HG02678 (cell line): ENCODE results near the gene AZU1.
"Not testable (repeated sequence)": the region's sequence is repeated elsewhere in the genome, so short reads cannot be mapped to it uniquely, and the experiment has no call there.

ENCODE experiments used
- ATAC-seq: cut with Tn5 transposase; IDR thresholded peaks from one replicate; pipeline ENCODE4 v1.9.1; 2021; ENCODE audit warnings: mild to moderate bottlenecking, moderate library complexity; ENCODE audit not compliant: unreplicated experiment

Gene AZU1

DNA sequence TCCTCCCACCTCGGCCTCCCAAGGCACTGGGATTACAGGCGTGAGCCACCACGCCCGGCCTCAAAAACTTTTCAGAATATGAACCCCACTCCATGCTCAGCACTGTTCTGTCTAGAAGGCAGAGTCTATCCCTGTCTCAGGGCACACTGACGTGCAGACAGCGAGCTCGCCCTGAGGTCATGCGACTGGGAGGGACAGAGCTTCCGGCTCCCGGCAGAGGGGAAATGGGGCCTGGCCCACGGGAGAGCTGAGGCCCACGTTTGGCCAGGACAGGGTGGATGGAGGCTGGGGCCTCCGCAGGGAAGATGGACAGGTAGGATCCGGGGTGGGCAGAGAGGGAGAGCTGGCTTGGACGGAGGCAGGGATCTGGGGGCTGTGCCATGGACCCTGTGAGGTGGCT, 2.8 kb upstream of the AZU1 start:
- ATAC-seq = no peak

DNA sequence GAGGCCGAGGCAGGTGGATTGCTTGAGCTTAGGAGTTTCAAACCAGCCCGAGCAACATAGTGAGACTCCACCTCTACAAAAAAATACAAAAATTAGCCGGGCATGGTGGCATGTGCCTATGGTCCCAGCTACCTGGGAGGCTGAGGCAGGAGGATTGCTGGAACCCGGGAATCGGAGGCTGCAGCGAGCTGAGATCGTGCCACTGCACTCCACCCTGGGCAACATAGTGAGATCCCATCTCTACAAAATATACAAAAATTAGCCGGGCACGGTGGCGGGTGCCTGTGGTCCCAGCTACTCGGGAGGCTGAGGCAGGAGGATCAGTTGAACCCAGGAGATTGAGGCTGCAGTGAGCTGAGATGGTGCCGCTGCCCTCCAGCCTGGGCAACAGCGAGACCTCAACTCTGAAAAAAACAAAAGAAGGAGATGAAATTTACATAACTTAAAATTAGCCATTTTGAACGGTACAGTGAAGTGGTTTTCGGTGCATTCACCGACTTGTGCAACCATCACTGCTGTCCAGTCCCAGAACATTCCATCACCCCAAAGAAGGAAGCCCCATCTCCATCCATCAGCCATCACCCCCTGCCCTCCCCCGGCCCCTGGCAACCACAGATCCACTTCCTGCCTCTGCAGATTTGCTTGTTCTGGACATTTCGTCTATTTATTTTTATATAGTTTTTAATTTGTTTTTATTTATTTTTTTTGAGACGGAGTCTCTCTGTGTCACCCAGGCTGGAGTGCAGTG, 1.6 kb upstream of the AZU1 start:
- ATAC-seq = no peak

DNA sequence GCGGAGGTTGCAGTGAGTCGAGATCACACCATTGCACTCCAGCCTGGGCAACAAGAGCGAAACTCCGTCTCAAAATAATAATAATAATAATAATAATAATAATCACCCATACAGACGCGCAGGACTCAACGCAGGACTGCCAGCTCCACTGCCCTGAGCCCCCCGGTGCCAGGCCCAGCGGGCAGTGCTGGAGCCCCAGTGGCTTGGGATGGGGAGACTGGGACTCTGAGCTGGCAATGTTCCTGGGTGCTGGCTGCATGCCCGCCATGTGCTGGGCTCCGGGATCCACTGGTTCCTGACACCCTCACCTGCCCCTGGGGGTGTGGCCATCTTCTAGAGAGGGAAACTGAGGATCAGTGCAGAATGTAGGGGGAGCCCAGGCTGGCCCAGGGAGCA, 325 bp upstream of the AZU1 start:
- ATAC-seq = no peak

DNA sequence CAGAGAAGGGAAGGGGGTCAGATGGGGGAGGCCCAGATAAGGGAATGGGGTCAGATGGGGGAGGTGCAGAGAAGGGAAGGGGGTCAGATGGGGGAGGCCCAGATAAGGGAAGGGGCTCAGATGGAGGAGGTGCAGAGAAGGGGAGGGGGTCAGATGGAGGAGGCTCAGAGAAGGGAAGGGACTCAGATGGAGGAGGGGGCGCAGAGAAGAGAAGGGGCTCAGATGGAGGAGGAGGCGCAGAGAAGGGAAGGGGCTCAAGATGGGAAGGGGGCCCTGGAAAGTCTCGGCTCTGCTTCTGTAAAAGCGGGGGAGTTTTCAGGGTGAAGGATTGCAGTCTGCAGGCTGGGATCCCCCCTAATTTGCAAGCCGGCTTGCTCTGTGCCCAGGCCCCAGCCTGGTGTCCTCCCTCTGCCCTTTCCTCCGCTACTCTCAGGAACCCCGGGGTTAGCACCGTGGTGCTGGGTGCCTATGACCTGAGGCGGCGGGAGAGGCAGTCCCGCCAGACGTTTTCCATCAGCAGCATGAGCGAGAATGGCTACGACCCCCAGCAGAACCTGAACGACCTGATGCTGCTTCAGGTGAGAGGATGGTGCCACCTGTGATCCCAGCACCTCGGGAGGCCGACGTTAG, 1.6 kb downstream of the AZU1 start:
- ATAC-seq = no peak

DNA sequence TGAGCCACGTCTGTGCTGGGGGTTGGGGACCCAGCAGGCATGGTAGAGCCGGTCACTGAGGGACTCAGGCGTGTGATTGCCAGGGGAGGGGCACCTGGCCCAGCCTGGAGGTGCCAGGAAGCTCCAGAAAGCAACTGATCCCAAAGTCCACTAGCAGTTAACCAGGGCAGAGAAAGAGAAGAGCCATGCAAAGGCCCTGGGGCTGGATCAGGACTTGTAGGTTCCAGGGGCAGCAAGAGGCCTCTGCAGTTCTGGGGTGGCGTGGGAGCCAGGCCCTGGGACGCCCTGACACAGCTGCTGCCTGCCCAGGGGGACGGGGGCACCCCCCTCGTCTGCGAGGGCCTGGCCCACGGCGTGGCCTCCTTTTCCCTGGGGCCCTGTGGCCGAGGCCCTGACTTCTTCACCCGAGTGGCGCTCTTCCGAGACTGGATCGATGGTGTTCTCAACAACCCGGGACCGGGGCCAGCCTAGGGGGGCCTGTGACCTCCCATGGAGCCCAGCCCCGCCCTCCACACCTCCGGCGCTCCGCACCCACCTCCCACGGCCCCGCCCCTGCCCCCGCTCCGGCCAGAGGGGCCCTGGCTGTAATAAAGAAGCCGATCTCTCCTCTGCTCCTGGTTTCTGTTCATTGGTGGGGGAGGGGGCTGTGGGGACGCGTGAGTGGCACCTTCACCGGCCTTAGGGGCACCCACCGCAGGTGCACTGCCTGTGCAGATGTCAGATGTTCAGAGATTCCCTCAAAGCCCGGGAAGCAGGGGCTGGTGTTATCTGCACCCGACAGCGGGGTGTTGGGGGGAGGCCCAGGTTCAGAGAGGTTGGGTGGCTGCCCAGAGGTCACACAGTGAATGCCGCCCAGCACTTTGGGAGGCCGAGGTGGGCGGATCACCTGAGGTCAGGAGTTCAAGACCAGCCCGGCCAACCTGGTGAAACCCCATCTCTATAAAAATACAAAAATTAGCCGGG, 4.1 kb downstream of the AZU1 start:
- no peak for ATAC-seq

DNA sequence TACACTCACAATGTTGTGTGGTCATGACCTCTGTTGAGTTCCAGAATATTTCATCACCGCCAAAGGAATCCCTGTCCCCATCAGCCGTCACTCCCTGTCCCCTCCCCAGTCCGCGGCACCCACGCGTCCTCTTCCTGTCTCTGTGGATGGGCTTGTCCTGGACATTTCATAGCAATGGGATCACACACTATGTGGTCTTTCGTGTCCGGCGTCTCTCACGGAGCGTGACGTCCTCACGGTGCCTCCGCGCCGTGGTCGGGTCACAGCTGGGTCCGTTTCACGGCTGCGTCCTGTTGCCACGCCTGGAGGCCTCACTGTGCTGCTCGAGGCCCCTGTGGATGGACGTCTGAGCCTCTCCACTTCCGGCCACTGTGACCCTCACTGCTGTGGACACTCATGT, 6.6 kb downstream of the AZU1 start:
- ATAC-seq = no peak

DNA sequence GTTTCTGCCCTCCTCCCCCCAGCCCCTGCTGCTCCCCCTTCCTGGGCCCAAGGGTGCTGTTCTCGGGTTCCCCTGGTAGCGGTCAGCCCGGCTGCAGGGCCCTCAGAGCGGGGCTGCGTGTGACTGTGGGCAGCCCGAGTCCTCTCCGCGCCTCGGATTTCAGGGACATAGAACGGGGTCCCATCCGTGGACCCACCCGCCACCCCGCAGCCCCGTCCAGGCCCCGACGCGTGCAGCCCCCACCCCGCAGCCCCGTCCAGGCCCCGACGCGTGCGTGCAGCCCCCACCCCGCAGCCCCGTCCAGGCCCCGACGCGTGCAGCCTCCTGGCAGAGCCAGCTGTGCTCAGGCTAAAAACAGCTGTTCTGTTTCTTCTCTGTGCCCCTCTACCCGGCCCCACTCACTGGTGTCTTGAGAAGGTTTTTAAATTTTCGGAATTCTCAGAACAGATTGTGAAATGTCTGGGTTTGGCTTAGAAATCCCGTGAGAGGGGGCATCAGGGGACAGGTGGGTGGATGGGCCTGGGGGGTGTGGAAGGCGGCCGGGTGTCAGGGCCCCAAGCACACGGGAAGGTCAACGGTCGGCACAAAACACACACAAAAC, 7.7 kb downstream of the AZU1 start:
- ATAC-seq = no peak

DNA sequence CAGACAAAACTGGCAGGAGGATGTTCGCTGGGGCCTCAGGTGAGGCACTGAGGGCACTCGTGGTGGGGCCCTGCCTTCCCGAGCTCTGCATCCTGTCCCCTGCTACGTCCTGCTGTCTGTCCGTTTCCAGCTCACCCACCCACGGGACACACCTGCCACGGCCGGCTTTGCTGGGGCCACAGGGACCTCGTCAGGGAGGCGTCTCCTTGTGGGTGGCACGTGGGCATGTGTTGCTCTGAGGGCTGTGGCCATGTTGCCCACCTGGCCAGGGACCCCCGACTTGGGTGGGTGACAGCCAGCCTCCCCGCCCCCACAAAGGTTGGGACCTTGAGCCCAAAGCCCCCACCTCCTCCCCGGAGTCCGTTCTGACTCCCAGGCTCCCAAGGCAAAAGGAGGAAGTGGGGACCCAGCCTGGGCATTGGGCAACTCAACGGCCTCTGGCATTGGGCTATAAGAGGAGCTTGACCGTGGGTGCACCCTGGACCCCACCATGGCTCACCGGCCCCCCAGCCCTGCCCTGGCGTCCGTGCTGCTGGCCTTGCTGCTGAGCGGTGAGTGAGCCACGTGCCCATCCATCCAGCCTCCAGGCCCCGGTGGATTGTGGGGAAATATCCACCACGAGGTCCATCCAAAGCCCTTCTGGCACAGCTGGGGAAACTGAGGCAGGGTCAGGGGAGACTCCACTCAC, 13.0 kb downstream of the AZU1 start, which contains the start of gene PRTN3:
TSS of gene PRTN3 (plus strand) at position 481 of the 688 bp plus-strand sequence. CDS start at position 491, 10 bp downstream.
- ATAC-seq = no peak

DNA sequence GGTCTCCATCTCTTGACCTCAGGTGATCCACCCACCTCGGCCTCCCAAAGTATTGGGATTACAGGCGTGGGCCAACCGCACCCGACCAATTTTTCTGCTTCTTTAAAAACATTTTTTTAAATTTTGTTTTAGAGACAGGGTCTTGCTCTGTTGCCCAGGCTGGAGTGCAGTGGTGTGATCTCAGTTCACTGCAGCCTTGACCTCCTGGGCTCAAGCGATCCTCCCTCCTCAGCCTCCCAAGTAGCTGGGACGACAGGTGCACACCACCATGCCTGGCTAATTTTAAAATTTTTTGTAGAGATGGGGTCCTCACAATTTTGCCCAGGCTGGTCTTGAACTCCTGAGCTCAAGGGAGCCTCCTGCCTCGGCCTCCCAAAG, 15.2 kb downstream of the AZU1 start:
- not testable (repeated sequence) for ATAC-seq

DNA sequence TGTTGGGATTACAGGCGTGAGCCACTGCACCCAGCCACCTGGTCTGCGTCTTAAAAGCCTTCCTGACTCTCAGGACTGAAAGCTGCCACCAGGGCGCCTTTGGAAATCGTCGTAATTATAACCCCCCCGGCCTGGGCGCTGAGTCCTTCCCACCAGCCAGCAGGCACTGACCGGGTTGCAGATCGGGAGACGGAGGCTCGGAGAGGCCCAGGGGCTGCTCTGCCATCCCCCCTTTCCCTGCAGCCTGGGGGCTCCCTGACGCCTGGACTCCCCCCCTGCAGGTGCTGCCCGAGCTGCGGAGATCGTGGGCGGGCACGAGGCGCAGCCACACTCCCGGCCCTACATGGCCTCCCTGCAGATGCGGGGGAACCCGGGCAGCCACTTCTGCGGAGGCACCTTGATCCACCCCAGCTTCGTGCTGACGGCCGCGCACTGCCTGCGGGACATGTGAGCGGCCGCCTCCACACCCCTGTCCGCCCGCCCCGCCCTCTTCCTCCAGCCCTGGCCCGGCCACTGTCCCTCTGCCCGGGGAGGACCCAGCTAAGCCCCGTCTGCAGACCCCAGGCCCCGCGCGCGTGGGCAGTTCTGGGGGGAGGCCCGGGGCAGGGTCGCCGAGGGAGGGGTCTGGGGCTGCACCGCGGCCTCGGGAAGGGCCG, 15.7 kb downstream of the AZU1 start:
- no peak for ATAC-seq

DNA sequence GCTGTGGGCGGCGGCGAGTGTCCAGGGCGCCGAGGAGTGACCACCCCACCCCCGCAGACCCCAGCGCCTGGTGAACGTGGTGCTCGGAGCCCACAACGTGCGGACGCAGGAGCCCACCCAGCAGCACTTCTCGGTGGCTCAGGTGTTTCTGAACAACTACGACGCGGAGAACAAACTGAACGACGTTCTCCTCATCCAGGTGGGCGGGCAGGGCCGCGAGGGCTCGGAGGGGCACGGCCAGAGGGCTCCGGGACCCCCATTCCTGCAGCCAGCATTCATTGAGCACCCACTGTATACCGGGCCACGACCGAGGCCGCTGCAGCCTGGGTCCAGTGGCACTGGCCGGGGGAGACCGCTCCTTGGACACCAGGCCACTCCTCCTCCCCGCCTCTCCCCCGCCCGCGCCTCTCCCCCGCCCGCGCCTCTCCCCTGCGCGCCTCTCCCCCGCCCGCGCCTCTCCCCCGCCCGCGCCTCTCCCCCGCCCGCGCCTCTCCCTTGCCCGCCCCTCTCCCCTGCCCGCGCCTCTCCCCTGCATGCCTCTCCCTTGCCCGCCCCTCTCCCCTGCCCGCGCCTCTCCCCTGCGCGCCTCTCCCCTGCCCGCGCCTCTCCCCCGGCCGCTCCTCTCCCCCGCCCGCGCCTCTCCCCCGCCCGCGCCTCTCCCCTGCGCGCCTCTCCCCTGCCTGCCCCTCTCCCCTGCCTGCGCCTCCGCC, 16.4 kb downstream of the AZU1 start:
- no peak for ATAC-seq

DNA sequence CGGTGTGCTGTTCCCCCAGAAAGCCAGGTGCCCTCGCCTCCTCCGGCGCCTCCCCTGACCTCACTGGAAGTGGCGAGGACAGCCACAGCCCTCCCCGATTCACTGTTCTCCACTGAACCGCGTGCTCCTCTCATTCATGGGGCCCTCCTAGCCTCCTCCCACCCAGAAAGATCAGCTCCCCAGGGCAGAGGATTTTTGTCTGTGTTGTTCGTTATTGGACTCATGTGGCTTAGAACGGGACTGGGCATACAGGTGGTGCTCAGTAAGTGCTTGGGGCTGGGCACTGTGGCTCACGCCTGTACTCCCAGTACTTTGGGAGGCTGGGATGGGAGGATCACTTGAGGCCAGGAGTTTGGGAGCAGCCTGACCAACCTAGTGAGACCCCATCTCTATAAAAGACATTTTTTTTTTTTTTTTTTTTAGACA, 16.9 kb downstream of the AZU1 start:
- ATAC-seq = no peak

DNA sequence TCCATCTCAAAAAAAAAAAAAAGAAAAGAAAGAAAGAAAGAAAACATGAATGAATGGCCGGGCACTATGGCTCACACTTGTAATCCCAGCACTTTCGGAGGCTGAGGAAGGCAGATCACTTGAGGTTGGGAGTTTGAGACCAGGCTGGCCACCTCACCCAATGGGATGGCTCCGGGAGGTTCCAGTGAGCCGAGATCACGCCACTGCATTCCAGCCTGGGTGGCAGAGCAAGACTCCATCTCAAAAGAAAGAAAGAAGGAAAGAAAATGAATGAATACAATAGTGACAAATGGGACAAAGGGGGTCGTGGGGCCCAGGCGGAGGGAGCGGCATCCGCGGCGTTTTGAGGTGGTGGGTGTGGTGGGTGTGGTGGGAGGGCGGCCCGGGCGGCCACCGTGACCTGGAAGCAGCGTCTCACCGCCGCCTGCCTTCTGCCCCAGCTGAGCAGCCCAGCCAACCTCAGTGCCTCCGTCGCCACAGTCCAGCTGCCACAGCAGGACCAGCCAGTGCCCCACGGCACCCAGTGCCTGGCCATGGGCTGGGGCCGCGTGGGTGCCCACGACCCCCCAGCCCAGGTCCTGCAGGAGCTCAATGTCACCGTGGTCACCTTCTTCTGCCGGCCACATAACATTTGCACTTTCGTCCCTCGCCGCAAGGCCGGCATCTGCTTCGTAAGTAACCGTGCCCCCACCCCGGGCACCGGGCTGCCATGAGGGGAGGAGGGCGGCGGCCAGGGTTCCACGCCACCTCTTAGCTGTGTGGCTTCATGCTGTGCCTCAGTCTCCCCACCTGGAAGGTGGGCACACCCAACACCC, 18.3 kb downstream of the AZU1 start:
- ATAC-seq = no peak

DNA sequence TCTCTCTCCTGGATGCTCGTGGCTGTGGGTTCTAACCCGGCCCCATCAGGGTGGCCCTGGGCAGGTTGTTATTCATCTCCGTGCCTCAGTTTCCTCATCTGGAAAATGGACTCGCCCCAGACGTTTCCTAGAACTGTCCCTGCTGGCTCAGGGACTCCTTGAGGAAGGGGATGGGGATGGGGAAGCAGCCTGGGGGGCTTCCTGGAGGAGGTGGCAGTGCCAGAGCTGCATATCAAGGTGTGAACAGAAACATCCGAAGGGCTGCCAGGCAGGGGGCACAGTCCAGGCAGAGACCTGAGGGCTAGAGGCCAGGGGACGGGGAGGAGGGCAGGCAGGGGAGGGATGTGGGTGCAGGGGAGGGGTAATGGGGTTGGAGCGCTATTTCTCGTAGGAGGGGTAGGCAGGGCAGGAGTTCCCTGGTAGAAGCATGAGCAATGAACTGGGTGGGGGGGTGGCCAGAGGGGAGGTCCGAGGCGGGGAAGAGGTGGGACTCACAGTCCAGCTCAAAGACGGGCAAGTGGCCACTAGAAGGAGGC, 20.8 kb downstream of the AZU1 start:
- ATAC-seq = no peak

DNA sequence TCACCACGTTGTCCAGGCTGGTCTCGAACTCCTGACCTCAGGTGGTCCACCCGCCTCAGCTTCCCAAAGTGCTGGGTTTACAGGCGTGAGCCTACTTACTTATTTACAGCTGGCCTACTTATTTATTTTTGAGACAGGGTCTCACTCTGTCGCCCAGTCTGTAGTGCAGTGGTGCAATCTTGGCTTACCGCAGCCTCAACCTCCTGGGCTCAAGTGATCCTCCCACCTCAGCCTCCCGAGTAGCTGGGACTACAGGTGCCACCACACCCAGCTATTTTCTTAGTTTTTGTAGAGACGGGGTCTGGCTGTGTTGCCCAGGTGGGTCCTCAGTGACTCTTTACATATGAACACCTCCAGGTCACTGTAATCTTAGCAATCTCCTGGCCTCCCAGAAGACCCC, 21.6 kb downstream of the AZU1 start:
- ATAC-seq = not testable (repeated sequence)

DNA sequence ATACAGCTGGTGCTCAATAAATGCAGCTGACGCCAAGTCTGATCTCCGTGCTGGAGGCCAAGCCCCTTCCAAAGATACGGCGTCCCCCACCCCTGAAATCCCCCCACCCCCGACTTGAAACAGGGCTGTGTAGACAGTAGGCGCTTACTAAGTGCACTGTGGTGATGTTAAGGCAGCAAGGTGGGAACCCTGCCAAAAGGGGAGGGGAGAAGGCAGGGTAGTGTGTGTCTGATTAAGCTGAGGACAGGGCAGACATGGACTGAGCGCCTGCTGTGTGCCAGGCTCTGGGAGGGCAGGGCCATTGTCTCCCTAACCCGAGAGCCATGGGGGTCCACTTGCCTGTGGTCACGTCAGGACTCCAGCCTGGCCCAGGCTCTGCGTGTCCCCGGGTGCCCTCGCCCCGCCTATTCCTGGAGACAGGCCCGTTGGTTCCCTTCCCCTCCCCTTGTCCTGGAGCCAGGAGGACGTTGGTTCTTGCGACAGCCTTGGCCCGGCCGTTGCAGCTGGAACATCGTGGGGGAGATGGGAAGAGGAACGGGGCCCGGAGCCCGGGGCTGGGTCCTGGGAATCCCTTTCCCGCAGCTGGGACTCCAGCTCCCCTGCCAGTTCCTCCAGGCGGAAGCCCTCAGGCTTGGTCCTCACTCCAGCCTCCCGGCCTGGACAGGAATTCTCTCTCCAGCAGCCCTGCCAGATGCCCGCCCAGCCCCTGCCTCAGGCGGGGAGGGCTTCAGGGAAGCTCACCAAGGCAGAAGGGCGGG, 22.8 kb downstream of the AZU1 start:
- ATAC-seq = no peak

DNA sequence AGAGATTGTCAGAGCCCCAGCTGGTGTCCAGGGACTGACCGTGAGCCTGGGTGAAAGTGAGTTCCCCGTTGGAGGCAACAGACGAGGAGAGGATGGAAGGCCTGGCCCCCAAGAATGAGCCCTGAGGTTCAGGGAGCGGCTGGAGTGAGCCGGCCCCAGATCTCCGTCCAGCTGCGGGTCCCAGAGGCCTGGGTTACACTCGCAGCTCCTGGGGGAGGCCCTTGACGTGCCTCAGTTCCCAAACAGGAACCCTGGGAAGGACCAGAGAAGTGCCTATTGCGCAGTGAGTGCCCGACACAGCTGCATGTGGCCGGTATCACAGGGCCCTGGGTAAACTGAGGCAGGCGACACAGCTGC, 23.3 kb downstream of the AZU1 start:
- no peak for ATAC-seq
